Thyroid gland (tissue), 4 donors: ENCODE data around the gene TAS2R60. TPM values are rescaled to one million over a fixed set of nuclear protein-coding genes. Genes with fewer than 3 reads are reported as not detected.

Source experiments
- DNase-seq, 2 donors: peaks; one replicate each; pipeline ENCODE4 v3.0.0-alpha.2; 2019
- H3K27ac ChIP-seq, 3 donors: fragments of 200-600 bp; sonication (generic); 1 replicate in 2 of 3; 2 replicates in 1 of 3; pipeline ENCODE4 v1.5.1; 2016 to 2019; ENCODE audit warnings: mild to moderate bottlenecking in 1 of 3, moderate library complexity in 1 of 3
- H3K27me3 ChIP-seq: fragments of 200-600 bp; sonication (generic); one replicate; pipeline ENCODE4 v1.5.1; 2019
- H3K36me3 ChIP-seq, 2 donors: fragments of 200-600 bp; sonication (generic); one replicate each; pipeline ENCODE4 v1.5.1; 2016 to 2019
- H3K4me1 ChIP-seq, 2 donors: fragments of 200-600 bp; sonication (generic); one replicate each; pipeline ENCODE4 v1.5.1; 2017 to 2019
- H3K4me3 ChIP-seq, 3 donors: fragments of 200-600 bp; sonication (generic); replicated peaks in 1 of 3; 1 replicate in 2 of 3; 2 replicates in 1 of 3; pipeline ENCODE4 v1.5.1; 2016; ENCODE audit warnings: mild to moderate bottlenecking in 1 of 3
- H3K9me3 ChIP-seq: fragments of 200-600 bp; sonication (generic); one replicate; pipeline ENCODE4 v1.5.1; 2017
- POLR2A ChIP-seq, 2 donors: fragments of 450-650 bp; IDR thresholded peaks; one replicate each; pipeline ENCODE4 v1.6.1; 2017; ENCODE audit warnings: antibody characterized with exemption in 2 of 2, mild to moderate bottlenecking in 2 of 2, moderate library complexity in 1 of 2
- WGBS, 2 donors: methylation state at CpG; one replicate each; pipeline ENCODE4 v1.1.5; 2017; 5-methylcytosine and 5-hydroxymethylcytosine counted together
- intact Hi-C: fragments of 100-400 bp; cut with DNase I; formaldehyde crosslinking; loops from one replicate; pipeline ENCODE4 v1.15.1; 2023
- total RNA-seq, 4 donors: library from RNA; depleted of rRNA; stranded (reverse); fragments of >200 nt; gene quantifications; one replicate each; pipeline ENCODE4 v1.2.3, GENCODE V29; 2016
- TF ChIP-seq, protein P1 (sequence below), 6 experiments: fragments of 200-600 bp in 3 of 6; fragments of 450-650 bp in 3 of 6; sonication (generic) in 3 of 6; IDR thresholded peaks; one replicate each; pipeline ENCODE4 v1.5.1; 2016 to 2019; ENCODE audit warnings: antibody characterized with exemption in 6 of 6, mild to moderate bottlenecking in 2 of 6, inconsistent platforms in 1 of 6, moderate library complexity in 1 of 6

TAS2R60 gene, protein sequence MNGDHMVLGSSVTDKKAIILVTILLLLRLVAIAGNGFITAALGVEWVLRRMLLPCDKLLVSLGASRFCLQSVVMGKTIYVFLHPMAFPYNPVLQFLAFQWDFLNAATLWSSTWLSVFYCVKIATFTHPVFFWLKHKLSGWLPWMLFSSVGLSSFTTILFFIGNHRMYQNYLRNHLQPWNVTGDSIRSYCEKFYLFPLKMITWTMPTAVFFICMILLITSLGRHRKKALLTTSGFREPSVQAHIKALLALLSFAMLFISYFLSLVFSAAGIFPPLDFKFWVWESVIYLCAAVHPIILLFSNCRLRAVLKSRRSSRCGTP
- not detected for total RNA-seq

DNA sequence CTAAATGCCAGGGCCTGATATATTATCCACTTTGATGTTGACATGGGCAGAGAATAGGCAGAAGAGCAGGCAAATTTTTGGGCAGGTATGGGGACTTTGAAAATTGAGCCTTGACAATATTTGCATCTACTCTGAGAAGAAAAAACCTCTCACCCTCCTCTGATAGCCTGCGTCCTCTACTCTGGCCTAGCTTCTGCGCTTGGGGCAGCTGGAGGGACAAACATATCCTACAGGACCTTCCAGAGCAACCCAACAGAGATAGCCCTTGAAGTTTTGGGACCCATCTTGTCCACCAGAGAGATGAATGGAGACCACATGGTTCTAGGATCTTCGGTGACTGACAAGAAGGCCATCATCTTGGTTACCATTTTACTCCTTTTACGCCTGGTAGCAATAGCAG is at the start of gene TAS2R60:
TSS of gene TAS2R60 (plus strand) at position 301 of the 400 bp plus-strand sequence. CDS start at position 301, 0 bp downstream.
- H3K9me3 ChIP-seq, result no peaks in the 10 kb centered on the region
- WGBS, 2 donors, result 77 to 79% methylated on average over 4 of the region's 4 CpGs
- DNase-seq, result no peak
- no peak within 1 kb of the TSS for H3K27ac ChIP-seq
- no peak within 1 kb of the TSS for H3K4me3 ChIP-seq
- H3K27me3 ChIP-seq, result peaks cover 5% of the 10 kb centered on the region
- no peaks in the 10 kb centered on the region for H3K36me3 ChIP-seq
- no peak for TF ChIP-seq POLR2A (IDR thresholded peaks at IDR 0.05)
- TF ChIP-seq, protein P1, sequence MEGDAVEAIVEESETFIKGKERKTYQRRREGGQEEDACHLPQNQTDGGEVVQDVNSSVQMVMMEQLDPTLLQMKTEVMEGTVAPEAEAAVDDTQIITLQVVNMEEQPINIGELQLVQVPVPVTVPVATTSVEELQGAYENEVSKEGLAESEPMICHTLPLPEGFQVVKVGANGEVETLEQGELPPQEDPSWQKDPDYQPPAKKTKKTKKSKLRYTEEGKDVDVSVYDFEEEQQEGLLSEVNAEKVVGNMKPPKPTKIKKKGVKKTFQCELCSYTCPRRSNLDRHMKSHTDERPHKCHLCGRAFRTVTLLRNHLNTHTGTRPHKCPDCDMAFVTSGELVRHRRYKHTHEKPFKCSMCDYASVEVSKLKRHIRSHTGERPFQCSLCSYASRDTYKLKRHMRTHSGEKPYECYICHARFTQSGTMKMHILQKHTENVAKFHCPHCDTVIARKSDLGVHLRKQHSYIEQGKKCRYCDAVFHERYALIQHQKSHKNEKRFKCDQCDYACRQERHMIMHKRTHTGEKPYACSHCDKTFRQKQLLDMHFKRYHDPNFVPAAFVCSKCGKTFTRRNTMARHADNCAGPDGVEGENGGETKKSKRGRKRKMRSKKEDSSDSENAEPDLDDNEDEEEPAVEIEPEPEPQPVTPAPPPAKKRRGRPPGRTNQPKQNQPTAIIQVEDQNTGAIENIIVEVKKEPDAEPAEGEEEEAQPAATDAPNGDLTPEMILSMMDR (IDR thresholded peaks at IDR 0.05), result no peak
- no peaks in the 10 kb centered on the region for H3K4me1 ChIP-seq
- intact Hi-C loops, result no loop called here

DNA sequence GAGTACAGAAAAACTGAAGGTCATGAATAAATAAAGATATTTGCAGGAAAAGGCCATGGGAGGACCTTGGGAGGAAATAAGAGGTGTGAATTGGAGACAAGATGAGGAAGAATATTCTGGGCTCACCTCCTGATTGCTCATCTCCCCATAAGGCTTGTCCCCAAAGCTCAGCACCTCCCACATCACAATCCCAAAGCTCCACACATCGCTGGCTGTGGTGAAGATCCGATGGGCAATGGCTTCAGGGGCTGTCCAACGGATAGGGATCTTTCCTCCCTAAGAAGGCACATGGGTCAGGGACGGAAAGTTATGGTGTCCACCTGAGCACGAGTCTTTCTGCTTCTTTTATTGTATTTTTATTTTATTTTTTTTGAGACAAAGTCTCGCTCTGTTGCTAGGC is 49.2 kb upstream of the TAS2R60 start:
- no peak for DNase-seq
- H3K4me3 ChIP-seq, result no peak overlapping the region
- intact Hi-C loops, result no loop called here
- H3K36me3 ChIP-seq, result peaks cover 3 to 21% of the 10 kb centered on the region in 2 donors
- no peak for TF ChIP-seq POLR2A (IDR thresholded peaks at IDR 0.05)
- TF ChIP-seq, protein P1 (IDR thresholded peaks at IDR 0.05), result no peak
- WGBS, 2 donors, result 93 to 98% methylated on average over 6 of the region's 6 CpGs
- H3K27me3 ChIP-seq, result no peaks in the 10 kb centered on the region
- H3K9me3 ChIP-seq, result no peaks in the 10 kb centered on the region
- H3K4me1 ChIP-seq, result peaks cover 10 to 30% of the 10 kb centered on the region in 2 donors
- H3K27ac ChIP-seq, result no peak overlapping the region

DNA sequence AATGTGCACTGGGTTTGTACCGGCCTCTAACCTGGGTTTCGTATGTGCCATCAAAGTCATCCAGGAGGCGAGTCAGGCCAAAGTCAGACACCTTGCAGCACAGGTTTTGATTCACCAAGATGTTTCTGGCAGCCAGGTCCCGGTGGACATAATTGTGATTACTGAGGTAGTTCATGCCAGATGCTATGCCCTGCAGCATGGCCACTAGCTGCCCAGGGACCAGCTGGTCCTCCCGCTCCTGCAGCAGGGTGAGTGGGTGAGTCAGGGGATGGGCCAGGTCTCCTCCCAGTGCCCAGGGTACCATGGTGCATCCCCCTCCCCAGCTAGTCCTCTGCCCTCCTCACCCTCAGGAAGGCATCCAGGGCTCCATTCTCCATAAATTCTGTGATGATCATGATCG is 48.5 kb upstream of the TAS2R60 start:
- Histone ChIP-seq H3K27ac (no peak overlapping the region), H3K36me3 (peaks cover 0 to 14% of the 10 kb centered on the region in 2 donors), H3K27me3 (no peaks in the 10 kb centered on the region), H3K4me1 (peaks cover 10 to 30% of the 10 kb centered on the region in 2 donors), H3K4me3 (no peak overlapping the region), H3K9me3 (no peaks in the 10 kb centered on the region)
- TF ChIP-seq, protein P1 (IDR thresholded peaks at IDR 0.05), result no peak
- TF ChIP-seq POLR2A (IDR thresholded peaks at IDR 0.05), result no peak
- no peak for DNase-seq
- intact Hi-C loops, result no loop called here
- 90 to 91% methylated on average over 6 of the region's 6 CpGs for WGBS, 2 donors

DNA sequence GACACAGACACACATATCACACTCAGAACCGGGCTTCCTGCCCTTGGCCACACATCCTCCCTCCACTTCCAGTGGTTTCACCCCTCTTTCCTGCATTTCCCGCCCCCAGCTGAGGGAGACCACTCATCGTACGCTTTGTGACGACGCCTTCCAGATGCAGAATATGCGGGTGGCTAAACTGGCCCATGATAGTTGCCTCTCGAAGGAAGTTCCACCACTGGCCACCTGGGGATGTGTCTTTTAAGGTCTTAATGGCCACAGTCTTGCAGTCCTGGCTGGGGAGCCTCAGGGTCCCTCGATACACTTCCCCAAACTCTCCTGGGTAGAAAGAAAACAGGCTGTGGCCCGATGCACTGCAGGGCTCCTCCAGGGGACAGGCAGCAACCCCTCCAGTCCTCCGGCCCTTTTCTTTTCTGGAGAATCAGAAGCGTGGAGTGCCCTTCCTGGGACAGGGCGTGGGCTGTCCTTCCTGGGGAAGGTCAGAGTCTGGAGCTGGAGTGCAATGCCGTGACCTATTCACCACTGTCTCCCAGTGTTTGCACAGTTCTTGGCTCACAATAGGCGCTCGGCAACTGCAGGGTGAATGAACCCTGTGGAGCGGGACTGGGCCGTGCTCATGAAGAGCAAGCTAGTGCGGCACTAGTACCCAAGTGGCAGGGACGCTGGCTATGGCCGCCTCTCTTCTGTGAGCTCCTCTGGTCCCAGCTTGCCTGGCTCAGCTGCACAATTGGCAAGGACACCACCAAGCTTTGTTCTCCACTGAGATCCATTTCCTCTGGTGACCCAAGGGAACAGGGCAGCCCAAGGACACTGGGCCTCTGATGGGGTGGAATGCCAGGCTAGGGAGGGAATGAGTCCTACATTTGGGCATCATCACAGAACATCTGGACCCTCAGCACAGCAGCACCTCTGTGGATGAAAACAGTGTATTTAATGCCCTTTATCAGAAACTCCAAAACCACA is 47.8 kb upstream of the TAS2R60 start:
- Histone ChIP-seq H3K4me3 (no peak overlapping the region), H3K36me3 (peaks cover 0 to 8% of the 10 kb centered on the region in 2 donors), H3K27ac (no peak overlapping the region), H3K27me3 (no peaks in the 10 kb centered on the region), H3K9me3 (no peaks in the 10 kb centered on the region), H3K4me1 (peaks cover 10 to 30% of the 10 kb centered on the region in 2 donors)
- WGBS, 2 donors, result 66 to 70% methylated on average over 14 to 21 of the region's 21 CpGs
- no peak for TF ChIP-seq POLR2A (IDR thresholded peaks at IDR 0.05)
- no peak for DNase-seq
- intact Hi-C loops, result no loop called here

DNA sequence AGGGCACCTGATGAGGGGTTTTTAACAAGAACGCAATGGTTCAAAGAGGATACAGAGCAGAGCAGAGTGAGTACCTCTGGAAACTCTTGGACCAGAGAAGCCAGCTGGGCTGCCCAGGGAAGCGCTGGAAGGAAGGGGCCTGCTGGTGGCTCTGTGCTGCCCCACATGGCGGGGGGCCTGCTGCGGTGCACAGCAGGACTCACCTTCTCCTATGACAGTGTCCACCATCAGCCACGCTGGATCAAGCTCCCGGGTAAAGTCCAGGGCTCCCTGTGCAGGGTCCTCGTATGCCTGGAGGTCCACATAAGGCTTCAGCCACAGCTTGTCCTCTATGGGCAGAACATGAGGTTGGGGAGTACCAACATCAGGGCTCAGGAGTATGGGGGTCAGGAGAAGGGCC is 47.1 kb upstream of the TAS2R60 start:
- WGBS, 2 donors, result 79 to 84% methylated on average over 7 of the region's 7 CpGs
- no peak for TF ChIP-seq POLR2A (IDR thresholded peaks at IDR 0.05)
- TF ChIP-seq, protein P1 (IDR thresholded peaks at IDR 0.05), result no peak
- no peaks in the 10 kb centered on the region for H3K27me3 ChIP-seq
- intact Hi-C loops, result no loop called here
- no peak for DNase-seq
- peaks cover 0 to 1% of the 10 kb centered on the region in 2 donors for H3K36me3 ChIP-seq
- H3K4me1 ChIP-seq, result peaks cover 10 to 25% of the 10 kb centered on the region in 2 donors
- no peaks in the 10 kb centered on the region for H3K9me3 ChIP-seq
- H3K4me3 ChIP-seq, result no peak overlapping the region
- no peak overlapping the region for H3K27ac ChIP-seq
